Peyer's patch (tissue), 4 donors: ENCODE measurements around the gene TTC28. TPM values are rescaled to one million over a fixed set of nuclear protein-coding genes. Genes with fewer than 3 reads are reported as not detected.

Experiments used
- DNase-seq, 3 donors: peaks; one replicate each; pipeline ENCODE4 v3.0.0-alpha.2; 2017 to 2019
- H3K27ac ChIP-seq, 4 donors: fragments of 200-600 bp; sonication (generic); one replicate each; pipeline ENCODE4 v1.5.1; 2016 to 2019
- H3K27me3 ChIP-seq, 2 donors: fragments of 200-600 bp; sonication (generic); one replicate each; pipeline ENCODE4 v1.5.1; 2019
- H3K36me3 ChIP-seq, 3 donors: fragments of 200-600 bp; sonication (generic); one replicate each; pipeline ENCODE4 v1.5.1; 2016 to 2019
- H3K4me1 ChIP-seq, 4 donors: fragments of 200-600 bp; sonication (generic); one replicate each; pipeline ENCODE4 v1.5.1; 2016 to 2019
- H3K4me3 ChIP-seq, 4 donors: fragments of 200-600 bp; sonication (generic); 1 replicate in 3 of 4; 2 replicates in 1 of 4; pipeline ENCODE4 v1.5.1; 2016 to 2019; ENCODE audit warnings: mild to moderate bottlenecking in 1 of 4
- H3K9me3 ChIP-seq, 4 donors: fragments of 200-600 bp; sonication (generic); one replicate each; pipeline ENCODE4 v1.5.1; 2016 to 2019; ENCODE audit warnings: mild to moderate bottlenecking in 1 of 4
- POLR2A ChIP-seq, 2 donors: fragments of 450-650 bp; IDR thresholded peaks; one replicate each; pipeline ENCODE4 v1.5.1; 2017; ENCODE audit warnings: antibody characterized with exemption in 2 of 2, mild to moderate bottlenecking in 2 of 2, moderate library complexity in 2 of 2
- total RNA-seq, 4 donors: library from RNA; depleted of rRNA; stranded (reverse); fragments of >200 nt; gene quantifications; one replicate each; pipeline ENCODE4 v1.1.0, GENCODE V29; 2016
- TF ChIP-seq, protein P1 (sequence below), 6 experiments: fragments of 450-650 bp in 4 of 6; fragments of 200-600 bp in 2 of 6; sonication (generic) in 1 of 6; IDR thresholded peaks; one replicate each; pipeline ENCODE4 v1.5.1; 2017 to 2019; ENCODE audit warnings: antibody characterized with exemption in 6 of 6, mild to moderate bottlenecking in 3 of 6, moderate library complexity in 1 of 6

Gene TTC28
- total RNA-seq, 4 donors from 2014 or later: 9.1 to 46.4 (median 35.2) TPM

DNA sequence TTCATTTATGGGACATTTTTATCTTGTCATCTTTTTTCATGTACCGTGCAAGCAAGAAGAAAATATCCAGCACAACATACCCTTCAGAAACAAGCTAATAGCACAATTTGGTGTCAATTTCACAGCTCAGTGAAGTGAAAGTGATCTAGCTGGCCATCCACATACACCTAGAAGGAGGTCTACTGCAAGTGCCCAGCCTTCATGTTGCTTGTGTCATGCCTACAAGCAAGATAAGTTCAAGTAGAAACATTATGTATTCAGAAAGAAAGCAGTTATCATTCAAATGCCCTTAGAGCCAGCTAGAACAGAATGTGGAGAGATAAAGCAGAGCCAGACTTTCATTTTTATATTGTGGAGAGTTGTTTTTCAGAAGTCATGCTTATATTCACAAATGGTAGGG, 434.9 kb downstream of the TTC28 start:
- Histone ChIP-seq H3K27ac (no peak overlapping the region), H3K9me3 (no peaks in the 10 kb centered on the region), H3K36me3 (no peaks in the 10 kb centered on the region), H3K27me3 (no peaks in the 10 kb centered on the region), H3K4me1 (no peaks in the 10 kb centered on the region), H3K4me3 (no peak overlapping the region)
- DNase-seq: no peak
- TF ChIP-seq, protein P1, sequence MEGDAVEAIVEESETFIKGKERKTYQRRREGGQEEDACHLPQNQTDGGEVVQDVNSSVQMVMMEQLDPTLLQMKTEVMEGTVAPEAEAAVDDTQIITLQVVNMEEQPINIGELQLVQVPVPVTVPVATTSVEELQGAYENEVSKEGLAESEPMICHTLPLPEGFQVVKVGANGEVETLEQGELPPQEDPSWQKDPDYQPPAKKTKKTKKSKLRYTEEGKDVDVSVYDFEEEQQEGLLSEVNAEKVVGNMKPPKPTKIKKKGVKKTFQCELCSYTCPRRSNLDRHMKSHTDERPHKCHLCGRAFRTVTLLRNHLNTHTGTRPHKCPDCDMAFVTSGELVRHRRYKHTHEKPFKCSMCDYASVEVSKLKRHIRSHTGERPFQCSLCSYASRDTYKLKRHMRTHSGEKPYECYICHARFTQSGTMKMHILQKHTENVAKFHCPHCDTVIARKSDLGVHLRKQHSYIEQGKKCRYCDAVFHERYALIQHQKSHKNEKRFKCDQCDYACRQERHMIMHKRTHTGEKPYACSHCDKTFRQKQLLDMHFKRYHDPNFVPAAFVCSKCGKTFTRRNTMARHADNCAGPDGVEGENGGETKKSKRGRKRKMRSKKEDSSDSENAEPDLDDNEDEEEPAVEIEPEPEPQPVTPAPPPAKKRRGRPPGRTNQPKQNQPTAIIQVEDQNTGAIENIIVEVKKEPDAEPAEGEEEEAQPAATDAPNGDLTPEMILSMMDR (IDR thresholded peaks at IDR 0.05): no peak

DNA sequence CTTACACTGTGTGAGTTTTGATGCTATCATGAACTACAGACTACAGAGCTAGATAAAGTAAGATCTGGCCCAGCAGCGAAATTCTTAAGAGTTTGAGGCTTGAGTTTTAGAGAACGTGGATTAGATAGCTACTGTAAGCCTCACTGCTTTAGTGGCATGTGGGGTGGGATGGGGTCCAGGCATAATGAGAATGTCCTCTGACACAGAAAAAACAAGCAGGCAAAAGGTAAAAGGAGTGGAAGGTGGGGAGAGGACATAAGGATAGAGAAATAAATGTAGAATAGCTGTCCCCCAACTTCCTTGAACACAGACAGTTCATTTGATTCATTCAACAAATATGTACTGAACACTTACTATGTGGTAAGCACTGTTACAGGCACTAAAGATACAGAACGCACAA, 436.1 kb downstream of the TTC28 start:
- Histone ChIP-seq H3K36me3 (no peaks in the 10 kb centered on the region), H3K27me3 (no peaks in the 10 kb centered on the region), H3K4me1 (no peaks in the 10 kb centered on the region), H3K4me3 (no peak overlapping the region), H3K9me3 (no peaks in the 10 kb centered on the region), H3K27ac (no peak overlapping the region)
- DNase-seq: no peak
- TF ChIP-seq, protein P1 (IDR thresholded peaks at IDR 0.05): no peak
- TF ChIP-seq POLR2A (IDR thresholded peaks at IDR 0.05): no peak

- no peaks in the 10 kb centered on the region for H3K9me3 ChIP-seq
- no peak for DNase-seq
- H3K36me3 ChIP-seq: no peaks in the 10 kb centered on the region
- no peaks in the 10 kb centered on the region for H3K4me1 ChIP-seq
- no peak overlapping the region for H3K27ac ChIP-seq
- no peak for TF ChIP-seq POLR2A (IDR thresholded peaks at IDR 0.05)
- TF ChIP-seq, protein P1 (IDR thresholded peaks at IDR 0.05): no peak
- H3K4me3 ChIP-seq: no peak overlapping the region
- no peaks in the 10 kb centered on the region for H3K27me3 ChIP-seq
These were observed 437.9 kb downstream of the TTC28 start for GRCh38 chr22:28241656-28242290.

DNA sequence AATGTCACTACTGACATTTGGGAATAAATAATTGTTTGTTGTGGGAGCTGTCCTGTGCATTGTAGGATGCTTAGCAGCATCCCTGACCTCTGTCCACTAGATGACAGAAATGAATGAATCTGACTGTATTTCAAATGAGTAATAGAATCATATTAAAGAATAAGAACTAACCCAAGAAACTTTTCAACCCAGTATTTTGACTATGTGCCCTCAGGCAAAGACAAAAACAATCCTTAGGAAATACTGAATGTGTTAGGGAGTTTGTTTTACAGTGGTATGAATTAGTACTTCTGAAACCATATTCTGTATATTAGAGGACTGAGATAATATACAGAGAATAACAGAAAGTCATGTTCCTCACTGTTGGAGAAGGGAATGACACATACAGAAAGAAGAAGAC, 439.7 kb downstream of the TTC28 start:
- DNase-seq: no peak
- no peaks in the 10 kb centered on the region for H3K9me3 ChIP-seq
- no peak overlapping the region for H3K27ac ChIP-seq
- no peaks in the 10 kb centered on the region for H3K4me1 ChIP-seq
- TF ChIP-seq POLR2A (IDR thresholded peaks at IDR 0.05): no peak
- TF ChIP-seq, protein P1 (IDR thresholded peaks at IDR 0.05): no peak
- no peaks in the 10 kb centered on the region for H3K36me3 ChIP-seq
- H3K4me3 ChIP-seq: no peak overlapping the region
- H3K27me3 ChIP-seq: no peaks in the 10 kb centered on the region

DNA sequence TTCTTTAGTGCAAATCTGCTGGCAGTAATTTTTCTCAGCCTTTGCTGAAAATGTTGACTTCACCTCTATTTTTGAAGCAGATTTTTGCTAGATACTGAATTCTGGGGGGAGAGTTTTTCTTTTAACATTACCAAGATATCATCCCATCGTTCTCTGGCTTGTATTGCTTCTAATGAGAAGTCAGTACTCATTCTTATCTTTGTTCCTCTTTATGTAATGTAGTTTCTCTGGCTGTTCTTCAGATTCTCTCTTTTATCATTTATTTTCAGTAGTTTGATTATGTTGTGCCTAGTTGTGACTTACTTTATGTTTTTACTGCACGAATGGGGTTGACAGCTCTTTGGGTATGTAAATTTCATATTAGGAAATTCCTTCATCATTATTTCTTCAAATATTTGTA, 441.9 kb downstream of the TTC28 start:
- TF ChIP-seq, protein P1 (IDR thresholded peaks at IDR 0.05): no peak
- TF ChIP-seq POLR2A (IDR thresholded peaks at IDR 0.05): no peak
- DNase-seq: no peak
- H3K27ac ChIP-seq: no peak overlapping the region
- H3K36me3 ChIP-seq: no peaks in the 10 kb centered on the region
- H3K9me3 ChIP-seq: no peaks in the 10 kb centered on the region
- no peaks in the 10 kb centered on the region for H3K27me3 ChIP-seq
- no peak overlapping the region for H3K4me3 ChIP-seq
- H3K4me1 ChIP-seq: no peaks in the 10 kb centered on the region

- Histone ChIP-seq H3K27ac (no peak overlapping the region), H3K4me1 (no peaks in the 10 kb centered on the region), H3K27me3 (no peaks in the 10 kb centered on the region), H3K4me3 (no peak overlapping the region), H3K9me3 (no peaks in the 10 kb centered on the region), H3K36me3 (no peaks in the 10 kb centered on the region)
- no peak for DNase-seq
- TF ChIP-seq, protein P1 (IDR thresholded peaks at IDR 0.05): no peak
- TF ChIP-seq POLR2A (IDR thresholded peaks at IDR 0.05): no peak
These were observed 442.5 kb downstream of the TTC28 start for GRCh38 chr22:28237112-28237511.
